Hematopoietic multipotent progenitor cell (in vitro differentiated cells): Measurements from ENCODE around the gene NPM1. TPM values are rescaled to one million over a fixed set of nuclear protein-coding genes. Genes with fewer than 3 reads are reported as not detected.
"Not testable (repeated sequence)": the region's sequence is repeated elsewhere in the genome, so short reads cannot be mapped to it uniquely, and the experiment has no call there.

Experiments
- DNase-seq, 3 donors: peaks; one replicate each; pipeline ENCODE4 v3.0.0-alpha.2; 2011 to 2015; ENCODE audit warnings: low read depth in 2 of 3, low spot score in 2 of 3
- total RNA-seq: library from RNA; depleted of rRNA; stranded (reverse); fragments of >200 nt; gene quantifications from one replicate; pipeline ENCODE4 v1.2.3, GENCODE V29; 2012

Gene NPM1
- total RNA-seq, 1 donor = 592 TPM

DNA sequence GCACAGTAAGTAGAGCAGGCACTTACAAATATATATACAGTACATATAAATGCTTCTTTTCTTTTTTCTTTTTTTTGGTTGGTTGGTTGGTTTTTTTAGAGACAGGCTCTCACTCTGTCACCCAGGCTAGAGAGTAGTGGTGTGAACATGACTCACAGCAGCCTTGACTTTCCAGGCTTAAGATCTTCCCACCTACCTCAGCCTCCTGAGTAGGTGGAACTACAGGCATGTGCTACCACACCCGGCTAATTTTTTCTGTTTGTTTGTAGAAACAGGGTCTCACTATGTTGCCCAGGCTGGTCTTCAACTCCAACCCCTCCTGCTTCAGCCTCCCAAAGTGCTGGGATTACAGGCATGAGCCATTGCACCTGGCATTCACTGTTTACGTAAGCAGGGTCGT is 2.6 kb upstream of the NPM1 start:
- DNase-seq = not testable (repeated sequence)

DNA sequence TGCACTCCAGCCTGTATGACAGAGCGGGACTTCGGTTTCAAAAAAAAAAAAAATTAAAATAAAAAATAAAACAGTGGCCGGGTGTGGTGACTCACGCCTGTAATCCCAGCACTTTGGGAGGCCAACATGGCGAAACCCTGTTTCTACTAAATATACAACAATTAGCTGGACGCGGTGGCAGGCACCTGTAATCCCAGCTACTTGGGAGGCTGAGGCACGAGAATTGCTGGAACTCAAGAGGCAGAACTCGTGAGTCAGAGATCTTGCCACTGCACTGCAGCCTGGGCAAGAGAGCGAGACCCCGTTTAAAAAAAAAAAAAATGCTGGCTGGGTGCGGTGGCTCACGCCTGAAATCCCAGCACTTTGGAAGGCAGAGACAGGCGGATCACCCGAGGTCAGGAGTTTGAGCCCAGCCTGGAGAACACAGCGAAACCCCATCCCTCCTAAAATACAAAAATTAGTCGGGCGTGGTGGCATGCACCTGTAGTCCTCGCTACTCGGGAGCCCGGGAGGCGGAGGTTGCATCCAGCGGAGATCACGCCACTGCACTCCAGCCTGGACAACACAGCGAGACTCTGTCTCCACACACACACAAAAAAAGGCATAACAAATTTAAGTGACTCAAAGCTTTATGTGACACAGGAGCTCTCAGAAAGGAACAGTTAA is 1.5 kb upstream of the NPM1 start:
- DNase-seq = no peak

DNA sequence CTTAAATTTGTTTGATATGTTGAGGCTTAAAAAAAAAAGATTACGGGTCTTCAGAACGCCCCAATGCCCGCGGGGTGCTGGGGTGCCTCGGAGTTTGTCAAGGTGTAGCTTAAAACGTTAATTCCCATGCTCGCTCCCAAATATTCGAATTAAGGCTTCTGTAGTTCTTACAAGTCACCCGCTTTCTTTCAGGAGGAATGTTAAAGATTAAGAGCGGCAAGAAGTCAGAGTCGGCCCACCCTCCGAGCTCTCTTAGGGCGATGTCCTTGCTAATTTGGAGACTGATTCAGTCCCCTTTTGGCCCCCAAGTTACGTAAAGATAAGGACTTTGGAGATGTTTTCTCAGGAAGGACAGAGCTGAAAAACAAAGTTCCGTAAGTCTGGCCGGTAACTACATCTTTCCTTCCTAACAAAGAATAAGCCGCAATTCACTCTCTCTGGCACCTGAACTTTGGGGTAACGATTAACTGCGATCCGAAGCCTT is 746 bp upstream of the NPM1 start:
- DNase-seq = no peak

DNA sequence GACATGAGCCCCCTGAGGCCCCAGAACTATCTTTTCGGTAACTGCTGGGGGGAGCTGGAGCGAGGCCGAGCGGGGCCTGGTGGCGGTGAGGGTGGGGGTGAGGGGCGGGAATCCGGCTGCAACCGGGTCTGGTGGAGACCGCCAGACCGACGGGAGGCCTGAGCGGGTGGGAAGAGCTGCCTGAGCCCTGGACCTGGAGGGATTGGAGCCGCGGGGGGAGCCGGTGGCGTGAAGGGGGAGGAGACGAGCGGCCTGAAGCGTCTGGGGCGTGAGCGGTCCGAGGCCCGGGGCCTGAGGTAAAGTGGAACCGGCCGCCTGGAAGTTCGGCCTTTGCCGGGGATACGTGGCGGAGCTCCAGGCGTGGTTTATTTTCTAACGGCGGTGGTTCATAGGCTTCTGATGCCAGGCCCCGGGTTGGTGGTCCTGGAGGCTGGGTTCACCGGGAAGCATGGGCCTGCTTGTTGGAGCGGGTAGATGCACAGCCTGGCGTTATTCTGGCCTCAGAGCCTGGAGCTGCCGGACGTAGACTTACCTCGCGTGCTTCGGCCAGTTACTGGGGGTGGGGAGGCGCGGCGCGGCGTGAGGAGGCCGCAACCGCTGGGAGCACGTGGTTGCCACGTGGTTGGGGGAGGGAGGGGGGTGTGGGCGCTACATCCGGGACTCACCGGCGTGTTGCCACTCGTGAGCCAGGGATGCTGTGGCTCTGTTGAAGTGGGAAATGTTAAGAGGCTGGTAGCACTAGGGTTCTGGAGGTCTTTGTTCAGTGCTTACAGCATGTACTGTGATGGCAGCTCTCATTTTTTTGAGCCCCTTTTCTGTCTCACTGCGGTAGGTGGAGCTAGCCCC is 544 bp downstream of the NPM1 start:
- peak; percentile 68 to 81 (median 74) for DNase-seq

DNA sequence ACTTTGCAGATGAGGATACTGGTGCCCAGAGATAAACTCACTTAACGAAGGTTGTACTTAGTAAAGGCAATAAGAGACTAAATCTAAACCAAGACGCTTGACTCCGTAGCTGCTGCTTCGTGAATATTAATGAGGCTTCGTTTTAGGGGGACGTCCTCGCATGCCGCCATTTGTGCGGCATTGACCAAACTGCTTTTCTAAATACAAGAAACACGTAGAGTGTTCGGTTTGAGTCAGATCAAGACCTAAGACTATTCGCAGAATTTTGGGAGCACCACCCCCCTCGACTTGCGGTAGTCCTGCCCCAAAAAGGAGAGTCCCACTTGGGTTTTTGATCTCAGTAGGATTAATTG is 1.1 kb downstream of the NPM1 start:
- no peak for DNase-seq

DNA sequence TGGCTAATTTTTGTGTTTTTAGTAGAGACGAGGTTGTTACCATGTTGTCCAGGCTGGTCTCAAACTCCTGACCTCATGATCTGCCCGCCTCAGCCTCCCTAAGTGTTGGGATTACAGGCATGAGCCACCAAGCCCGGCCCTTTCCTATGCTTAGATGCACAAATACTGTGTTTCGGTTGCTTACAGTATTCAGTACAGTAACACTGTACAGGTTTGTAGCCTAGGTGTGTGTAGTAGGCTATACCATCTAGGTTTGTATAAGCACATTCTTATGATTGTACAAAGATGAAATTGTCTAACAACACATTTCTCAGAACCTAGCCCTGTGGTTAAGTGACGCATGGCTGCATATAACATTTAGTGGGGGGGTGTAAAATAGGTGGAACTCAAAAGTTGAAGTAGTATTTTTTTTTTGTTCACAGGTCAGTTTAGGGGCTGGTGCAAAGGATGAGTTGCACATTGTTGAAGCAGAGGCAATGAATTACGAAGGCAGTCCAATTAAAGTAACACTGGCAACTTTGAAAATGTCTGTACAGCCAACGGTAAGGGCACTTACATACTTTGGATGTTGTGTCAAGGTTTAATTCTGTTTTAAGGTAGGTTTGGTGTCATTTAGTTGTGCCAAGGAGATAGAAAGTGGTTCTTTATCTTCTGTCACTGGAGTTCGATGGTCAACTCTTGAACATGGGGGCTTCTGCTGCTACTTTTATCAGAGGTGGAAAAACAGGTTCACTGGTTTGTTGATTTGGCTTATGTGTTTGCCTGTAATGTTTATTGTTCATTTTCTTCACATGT is 3.4 kb downstream of the NPM1 start:
- DNase-seq = no peak

DNA sequence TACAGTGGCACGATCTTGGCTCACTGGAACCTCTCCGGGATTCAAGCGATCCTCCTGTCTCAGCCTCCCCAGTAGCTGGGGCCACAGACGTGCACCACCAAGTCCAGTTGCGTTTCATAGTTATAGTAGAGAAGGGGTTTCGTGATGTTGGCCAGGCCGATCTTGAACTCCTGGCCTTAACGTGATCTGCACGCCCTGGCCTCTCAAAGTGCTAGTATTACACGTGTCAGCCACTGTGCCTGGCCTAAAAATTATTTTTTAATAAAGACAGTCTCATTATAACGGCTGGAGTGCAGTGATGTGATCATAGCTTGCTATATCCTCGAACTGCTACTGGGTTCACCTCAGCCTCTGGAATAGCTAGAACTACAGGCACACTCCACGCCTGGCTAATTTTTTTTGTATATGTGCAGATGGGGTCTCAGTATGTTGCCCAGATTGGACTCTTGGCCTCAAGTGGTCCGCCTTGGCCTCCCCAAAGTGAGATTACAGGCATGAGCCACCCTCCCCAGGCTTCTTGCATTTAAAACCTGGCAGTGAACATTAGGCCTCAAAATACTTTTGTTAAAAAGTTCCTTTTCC is 4.4 kb downstream of the NPM1 start:
- no peak for DNase-seq

DNA sequence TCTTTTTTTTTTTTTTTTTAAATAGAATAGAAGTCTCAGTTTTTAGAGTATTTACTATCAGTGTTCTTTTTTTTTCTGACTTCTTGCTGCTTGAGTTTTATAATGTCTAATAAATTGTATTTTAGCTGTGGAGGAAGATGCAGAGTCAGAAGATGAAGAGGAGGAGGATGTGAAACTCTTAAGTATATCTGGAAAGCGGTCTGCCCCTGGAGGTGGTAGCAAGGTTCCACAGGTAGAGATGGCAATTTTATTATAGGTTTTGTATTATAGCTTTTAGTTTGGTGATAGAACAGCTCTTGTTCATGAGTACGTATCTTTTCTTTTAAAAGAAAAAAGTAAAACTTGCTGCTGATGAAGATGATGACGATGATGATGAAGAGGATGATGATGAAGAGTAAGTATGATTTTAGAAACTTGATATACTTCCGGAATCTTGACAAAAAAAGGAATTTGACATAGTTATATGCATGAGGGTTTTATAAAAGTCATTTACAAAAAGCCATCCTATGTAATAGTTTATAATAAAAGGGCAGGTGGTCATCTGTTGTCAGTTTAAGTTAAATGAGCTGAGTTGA is 5.0 kb downstream of the NPM1 start:
- no peak for DNase-seq

DNA sequence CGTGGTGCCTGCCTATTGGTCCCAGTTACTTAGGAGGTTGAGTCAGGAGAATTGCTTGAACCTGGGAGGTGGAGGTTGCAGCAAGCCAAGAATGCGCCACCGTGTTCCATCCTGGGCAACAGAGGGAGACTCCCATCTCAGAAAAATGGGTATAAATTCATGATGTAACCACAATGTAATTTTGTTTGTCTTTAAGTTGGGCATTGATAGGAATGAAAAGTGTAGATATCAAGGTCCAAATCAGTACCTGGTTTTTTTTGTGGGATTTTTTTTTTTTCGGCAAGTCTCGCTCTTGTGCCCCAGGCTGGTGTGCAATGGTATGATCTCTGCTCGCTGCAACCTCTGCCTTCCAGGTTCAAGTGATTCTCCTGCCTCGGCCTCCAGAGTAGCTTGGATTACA is 7.4 kb downstream of the NPM1 start:
- no peak for DNase-seq

DNA sequence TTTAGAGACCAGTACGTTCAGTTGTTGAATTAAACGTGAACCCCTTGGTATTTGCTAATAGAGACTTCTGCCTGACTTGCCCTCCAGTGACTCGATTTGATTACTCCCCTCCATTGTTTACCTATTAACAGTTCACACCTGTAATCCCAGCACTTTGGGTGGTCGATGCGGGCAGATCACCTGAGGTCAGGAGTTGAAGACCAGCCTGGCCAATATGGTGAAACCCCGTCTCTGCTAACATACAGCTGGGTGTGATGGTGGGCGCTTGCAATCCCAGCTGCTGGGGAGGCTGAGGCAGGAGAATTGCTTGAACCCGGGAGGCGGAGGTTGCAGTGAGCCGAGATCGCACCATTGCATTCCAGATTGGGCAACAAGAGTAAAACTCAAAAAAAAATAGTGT is 8.9 kb downstream of the NPM1 start:
- DNase-seq = not testable (repeated sequence)

DNA sequence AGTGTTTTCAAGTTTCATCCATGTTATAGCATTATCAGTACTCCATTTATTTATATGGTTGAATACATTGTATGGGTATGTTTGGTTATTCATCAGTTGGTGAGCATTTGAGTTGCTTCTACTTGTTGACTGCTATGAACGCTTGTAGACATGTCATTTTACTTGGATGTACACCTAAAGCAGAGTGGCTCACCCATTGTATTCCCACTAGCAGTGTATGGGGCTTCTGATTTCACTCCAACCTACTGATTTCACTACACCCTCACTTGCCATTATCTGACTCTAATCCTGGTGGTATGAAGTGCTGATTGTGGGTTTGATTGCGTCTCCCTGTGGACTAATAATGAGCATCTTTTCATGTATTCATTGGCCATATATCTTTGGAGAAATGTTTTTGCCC is 9.5 kb downstream of the NPM1 start:
- DNase-seq = no peak

DNA sequence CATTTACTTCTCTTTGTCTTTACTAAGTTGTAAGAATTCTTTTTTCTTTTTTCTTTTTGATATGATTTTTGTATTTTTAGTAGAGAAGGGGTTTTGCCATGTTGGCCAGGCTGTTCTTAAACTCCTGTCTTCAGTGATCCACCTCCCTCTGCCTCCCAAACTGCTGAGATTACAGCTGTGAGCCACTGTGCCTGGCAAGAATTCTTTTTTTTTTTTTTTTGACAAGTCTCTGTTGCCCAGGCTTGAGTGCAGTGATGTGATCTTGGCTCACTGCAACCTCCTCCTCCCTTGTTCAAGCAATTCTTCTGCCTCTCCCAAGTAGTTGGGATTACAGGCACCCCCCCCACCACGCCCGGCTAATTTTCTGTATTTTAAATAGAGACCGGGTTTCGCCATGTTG is 9.9 kb downstream of the NPM1 start:
- no peak for DNase-seq

DNA sequence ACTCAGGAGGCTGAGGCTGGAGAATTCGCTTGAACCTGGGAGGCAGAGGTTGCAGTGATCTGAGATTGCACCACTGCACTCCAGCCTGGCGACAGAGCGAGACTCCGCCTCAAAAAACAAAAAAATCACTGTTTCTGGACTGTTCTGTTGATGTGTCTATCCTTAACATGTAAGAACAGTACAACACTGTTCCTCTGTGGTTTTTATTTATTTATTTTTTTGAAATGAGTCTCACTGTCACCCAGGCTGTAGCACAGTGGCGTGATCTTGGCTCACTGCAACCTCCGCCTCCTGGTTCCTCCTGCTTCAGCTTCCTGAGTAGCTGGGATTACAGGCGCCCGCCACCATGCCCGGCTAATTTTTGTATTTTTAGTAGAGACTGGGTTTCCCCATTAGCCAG is 11.0 kb downstream of the NPM1 start:
- DNase-seq = not testable (repeated sequence)

DNA sequence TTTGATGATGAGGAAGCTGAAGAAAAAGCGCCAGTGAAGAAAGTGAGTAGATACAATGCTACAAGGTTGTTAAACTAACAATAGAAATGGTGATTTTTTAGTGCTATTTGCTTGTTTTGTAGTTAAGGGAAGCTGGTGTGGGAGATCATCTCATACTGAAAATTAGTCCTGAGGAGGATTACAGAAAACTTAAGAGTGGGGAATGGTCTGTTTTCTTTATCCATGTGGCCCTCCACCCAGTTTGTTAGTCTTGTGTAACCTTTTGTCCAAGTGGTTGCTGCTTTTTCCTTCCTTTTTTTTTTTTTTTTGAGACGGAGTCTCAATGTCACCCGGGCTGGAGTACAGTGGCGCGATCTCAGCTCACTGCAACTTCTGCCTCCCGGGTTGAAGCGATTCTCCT is 12.5 kb downstream of the NPM1 start:
- DNase-seq = no peak

DNA sequence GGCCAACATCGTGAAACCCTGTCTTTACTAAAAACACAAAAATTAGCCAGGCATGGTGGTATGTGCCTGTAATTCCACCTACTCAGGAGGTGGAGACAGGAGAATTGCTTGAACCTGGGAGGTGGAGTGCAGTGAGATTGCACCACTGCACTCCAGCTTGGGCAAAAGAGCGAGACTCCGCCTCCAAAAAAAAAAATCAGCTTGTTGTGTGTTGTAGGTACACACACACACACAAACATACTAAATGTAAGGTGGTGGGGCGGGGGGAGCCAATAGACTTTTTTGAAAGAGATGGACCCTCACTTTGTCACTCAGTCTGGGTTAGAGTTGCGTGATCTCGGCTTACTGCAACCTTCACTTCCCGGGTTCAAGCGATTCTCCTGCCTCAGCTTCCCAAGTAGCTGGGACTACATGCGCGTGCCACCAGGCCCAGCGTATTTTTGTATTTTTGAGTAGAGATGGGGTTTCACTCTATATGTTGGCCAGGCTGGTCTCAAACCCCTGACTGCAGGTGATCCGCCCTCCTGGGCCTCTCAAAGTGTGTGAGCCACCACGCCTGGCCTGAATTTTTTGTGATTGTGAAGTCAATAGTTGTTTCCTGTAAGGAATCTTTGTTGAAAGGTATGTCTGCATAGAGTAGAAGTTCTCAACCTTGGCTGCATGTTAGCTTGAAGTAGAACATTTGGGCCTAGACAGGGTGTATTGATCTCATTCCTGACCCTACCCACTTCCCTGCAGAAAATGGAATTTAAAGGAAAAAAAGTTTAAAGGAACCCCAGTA is 13.7 kb downstream of the NPM1 start:
- no peak for DNase-seq

DNA sequence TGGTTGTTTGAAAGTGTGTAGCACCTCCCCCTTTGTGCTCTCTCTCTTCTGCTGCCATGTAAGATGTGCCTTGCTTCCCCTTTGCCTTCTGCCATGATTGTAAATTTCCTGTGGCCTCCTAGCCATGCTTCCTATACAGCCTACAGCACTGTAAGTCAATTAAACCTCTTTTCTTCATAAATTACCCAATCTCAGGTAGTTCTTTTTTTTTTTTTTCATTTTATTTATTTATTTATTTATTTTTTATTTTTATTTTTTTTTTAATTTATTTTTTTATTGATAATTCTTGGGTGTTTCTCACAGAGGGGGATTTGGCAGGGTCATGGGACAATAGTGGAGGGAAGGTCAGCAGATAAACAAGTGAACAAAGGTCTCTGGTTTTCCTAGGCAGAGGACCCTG is 15.1 kb downstream of the NPM1 start:
- DNase-seq = not testable (repeated sequence)

DNA sequence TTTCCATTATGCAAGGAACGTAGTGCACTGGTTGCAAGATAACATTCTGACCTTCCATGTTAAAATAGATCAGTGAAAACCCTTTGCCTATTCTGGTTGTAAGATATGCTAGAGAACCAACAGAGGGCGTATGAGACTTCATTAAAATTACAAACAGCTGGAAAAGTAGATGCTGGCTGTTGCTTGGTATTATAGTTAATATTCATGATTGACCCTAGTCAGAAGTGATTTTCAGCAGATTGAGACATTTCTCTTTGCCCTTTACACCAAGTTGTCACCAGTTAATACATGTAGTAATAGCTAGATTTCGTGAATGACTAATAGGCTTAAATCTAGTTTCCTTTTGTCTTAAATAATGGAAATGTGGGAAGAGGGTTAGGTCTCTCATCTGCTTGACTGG is 18.0 kb downstream of the NPM1 start:
- peak in 2 of 3 donors; percentile 11 to 35 for DNase-seq

DNA sequence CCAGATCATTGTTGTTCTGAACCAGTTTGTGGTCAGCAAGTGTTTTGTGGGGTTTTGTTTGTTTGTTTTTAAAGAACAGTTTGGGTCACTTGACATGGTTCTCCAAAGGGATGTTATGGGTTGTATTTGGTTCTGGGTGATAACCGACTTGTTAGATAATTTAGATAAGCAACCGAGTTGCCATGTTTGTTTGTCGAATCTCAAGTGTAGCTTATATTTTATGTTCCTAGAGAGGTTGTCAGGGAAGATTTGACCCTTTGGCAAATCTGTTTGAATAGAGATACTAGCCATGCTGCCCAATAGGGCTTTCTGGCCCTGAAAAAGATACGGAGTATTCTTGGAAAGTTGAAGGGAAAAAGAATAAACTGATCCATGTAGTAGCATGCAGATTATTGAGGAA is 19.6 kb downstream of the NPM1 start:
- DNase-seq = no peak

DNA sequence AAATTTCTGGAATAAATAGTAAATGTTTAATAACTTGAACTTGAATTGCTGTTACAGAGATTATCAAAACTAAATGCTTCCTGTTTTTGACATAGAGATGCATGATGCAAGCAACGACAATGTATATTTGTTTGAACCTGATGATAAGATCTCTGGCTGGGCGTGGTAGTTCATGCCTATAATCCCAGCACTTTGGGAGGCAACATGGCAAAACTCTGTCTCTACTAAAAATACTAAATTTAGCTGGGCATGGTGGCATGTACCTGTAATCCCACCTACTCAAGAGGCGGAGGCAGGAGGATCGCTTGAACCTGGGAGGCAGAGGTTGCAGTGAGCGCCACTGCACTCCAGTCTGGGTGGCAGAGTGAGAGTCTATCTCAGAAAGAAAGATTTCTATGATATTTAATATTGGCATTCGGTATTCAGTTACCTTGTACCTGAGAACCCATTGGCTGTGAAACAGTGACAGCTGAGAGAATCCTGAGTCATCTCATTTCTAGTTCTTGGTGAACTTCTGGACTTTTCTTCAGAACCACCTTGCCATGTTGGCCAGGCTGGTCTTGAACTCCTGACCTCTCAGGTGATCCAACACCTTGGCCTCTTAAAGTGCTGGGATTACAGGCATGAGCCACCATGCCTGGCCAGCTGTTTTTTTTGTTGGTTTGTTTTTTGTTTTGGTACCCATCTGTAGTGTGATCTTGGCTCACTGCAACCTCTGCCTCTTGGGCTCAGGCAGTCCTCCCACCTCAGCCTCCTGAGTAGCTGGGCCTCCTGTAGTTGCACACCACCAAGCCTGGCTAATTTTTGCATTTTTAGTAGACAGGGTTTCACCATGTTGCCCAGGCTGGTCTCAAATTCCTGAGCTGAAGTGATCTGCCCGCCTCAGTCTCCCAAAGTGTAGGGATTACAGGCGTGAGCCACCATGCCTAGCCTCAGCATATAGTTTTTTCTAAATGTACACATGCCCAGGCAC is 21.8 kb downstream of the NPM1 start:
- DNase-seq = no peak
